Stimulated activated naive CD4-positive, alpha-beta T cell (primary cell): ENCODE results near the gene CEP57L1.

ENCODE experiments used
- DNase-seq, 6 experiments: peaks; one replicate each; lab custom pipeline; 2025; lab: John Stamatoyannopoulos, UW

CEP57L1 gene

DNA sequence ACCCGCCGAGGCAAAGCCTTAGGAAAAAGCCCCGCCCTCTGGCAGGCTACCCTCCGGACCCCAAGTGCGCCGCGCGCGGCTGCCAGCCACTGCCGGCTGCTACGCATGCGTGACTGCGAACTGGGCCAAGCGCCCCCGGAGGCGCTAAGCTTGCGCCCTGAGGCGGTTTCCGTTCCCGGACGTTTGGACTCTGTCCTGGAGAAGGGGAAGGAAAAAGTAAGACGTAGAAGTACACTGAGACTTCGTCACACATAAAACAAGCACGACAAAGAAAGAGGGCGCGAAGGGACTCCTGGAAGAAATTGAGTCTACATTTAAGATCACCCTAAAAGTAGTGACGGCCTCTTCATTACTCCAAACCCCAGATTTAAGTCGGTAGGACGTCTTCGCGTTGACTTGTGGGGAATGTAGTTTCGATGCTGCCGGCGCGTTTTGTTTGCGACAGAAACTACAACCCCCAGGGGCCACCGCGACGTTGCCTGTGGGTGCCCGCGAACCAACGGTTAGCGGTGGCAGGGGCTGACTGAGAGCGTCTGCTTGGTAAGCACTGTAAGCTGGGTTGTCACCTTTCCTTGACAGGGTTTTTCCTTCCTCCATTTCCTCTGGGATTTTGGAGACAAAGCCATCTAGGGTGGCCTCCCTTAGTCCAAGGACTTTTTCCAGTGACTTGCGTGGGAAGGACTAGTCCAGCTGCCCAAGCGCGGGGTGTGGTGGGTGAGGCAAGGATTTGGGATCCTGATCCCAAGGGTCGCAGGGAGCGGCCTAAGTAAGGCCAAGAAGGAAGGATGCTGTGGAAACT, at the start of gene CEP57L1:
CEP57L1 (plus strand) TSS at position 472 of the 799 bp plus-strand sequence. CDS start 49,715 bp downstream, outside the sequence.
- DNase-seq: peak; percentile 86 to 98 (median 93)

DNA sequence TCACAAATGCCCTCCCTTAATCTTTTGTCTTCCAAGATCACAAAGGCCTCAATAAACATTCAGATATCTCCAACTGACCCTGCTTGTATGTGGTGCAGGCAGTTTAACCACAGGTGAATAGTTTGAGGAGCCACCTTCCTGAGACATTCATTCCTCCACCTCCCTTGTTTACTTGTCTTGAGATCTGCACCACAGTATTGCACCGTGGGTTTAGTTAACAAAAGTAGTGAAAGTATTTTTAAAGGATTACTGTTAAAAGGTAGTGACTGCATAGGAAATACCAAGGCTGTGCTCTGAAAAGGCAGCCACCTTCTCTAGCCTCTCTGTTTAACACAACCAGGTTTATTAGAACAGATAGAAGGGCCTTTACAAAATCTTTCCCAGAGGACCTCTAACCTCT, 47.1 kb upstream of the CEP57L1 start:
- DNase-seq: no peak

DNA sequence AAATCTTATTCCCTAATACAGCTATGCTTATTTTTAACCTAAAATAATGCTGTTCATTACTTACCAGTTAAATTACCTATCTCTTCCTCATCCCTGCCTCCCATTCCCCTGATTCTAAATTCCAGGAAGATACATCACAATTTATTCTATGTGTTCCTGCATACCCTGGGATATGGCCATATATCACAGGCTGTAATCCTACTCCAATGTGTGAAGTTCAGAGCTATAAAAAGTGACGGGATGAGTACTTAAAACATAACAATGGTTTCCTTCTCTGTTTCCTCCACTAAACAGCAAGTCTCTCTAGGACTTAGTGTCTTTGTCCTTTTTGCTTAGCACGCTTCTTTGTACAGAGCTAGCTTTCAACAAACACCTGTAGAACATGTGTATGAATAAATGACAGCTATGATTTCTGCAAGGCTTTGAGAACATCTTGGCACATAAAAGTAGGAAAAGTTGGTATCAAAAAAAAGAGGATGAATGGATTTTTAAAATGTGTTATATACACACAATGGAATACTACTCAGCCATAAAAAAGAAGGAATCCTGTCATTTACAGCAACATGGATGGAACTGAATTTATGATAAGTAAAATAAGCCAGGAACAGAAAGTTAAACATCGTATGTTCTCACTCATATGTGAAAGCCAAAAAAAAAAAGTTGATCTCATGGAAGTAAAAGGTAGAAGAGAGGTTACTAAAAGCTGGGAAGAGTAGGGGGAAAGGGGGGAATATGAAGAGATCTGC, 46.5 kb upstream of the CEP57L1 start:
- no peak for DNase-seq

DNA sequence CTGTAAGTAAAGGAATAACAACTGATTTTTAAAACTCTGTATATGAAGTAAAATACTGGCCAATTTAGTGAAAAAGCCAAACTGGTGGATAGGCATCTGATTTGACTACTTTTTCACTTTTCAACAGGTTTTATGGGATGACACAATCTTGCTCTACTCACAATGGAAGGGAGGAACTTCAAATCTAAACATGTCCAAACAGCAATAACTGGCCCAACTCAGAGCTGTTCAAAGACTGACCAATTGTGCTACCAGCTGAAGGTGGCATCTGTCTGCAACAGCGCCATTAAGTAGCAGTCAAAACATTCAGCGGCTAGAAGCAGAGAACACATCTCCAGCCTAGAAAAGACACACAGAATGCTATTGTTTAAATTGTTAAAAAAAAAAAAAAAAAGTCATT, 45.3 kb upstream of the CEP57L1 start:
- DNase-seq: no peak

DNA sequence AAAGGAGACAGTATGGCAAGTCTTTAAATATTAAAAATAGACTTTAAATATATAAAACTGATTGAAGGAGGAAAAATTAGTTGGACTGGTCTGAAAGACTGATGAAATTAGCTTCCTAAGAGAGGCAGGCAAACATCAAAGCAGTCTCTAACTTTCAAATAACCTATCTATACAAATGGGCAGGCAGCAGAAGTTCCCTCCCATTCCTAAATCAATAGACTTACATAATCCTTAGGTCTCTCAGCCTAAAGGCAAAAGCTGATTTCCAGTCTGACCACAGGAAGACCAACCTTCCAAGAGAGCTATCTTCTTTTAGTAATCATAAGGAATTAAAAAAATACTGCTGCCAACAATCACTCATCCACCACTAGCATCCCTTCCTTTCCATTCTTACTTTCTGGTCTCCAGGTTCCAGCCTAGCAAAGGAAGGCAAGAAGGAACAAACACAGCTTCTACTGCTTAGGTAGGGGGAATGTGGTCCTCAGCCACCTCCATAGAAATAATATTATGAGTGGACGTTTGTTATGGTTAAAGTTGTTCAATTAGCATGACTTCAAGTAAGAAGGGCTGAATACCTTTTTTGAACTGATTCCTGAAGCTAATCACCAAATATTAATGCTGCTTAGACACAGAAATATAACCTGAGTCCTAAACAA, 44.7 kb upstream of the CEP57L1 start:
- DNase-seq: no peak

DNA sequence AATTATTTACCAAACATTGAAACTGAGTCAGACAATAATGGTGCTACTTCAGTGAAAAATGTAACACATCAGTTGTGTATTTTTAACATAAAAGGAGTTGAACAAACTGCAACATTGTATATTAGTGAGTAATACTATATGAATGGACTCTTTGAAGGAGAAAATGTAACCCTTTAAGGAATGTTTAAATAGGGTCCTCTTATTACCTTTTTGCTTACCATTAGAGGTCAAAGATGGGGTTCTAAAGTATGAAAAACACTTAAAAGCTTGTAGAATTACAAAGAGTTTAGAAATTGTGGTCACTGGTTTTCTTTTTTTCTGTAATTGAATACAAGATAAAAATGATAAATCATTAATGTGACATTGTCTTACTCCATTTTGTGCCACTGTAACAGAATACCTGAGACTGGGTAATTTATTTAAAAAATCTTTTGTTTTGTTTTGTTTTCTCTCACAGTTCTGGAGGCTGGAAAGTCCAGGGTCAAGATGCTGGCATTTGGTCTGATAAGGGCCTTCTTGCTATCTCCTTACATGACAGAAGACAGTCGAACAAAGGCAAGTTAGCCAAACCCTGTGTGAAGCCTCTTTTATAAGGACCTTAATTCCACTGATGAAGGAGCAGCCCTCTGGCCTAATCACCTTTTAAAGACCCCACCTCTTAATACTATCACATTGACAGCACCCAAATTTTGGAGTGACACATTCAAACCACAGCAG, 43.8 kb upstream of the CEP57L1 start:
- DNase-seq: no peak

DNA sequence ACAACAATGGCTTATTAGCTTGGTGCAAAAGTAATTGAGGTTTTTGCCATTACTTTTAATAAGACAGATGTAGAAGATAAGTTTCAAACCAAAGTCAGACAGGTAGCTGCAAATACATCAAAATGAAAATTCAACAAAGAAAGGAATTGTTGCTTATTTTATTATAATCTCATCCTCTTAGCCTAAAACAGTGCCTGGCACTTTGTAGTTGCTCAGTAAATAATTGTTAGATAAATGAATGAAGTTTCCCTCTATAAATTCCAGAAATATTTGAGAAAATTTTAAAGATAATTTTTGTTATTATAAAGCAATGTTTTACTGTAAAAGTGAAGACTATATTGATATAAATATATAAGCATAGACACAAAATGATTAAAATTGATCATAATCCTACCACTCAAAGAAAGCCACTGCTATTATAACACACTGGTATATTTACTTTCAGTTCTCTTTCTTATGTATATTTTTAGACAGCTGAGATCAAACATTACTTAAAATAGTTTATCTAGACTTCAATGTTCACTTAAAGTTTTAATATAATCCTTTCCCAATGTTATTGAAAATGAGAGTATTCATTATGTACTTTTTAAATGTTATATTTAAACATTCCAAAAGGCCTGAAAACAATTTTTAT, 43.2 kb upstream of the CEP57L1 start:
- DNase-seq: no peak

DNA sequence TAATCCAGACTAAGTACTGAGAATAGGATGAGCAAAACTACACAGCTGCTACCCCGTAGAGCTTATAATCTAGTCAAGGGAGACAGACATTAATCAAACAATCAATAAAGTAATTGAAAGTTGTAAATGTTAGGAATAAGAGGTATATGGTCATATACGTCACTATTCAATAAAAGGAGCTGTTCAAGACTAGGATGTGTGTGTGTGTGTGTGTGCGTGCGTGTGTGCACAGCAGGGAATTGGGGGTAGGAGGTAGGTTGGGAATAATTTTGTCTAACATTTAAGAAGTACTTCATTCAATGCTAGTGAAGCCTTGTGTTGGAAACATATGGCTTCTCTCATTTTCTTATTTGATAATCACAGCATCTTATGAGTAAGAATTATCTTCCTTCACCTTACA, 42.5 kb upstream of the CEP57L1 start:
- DNase-seq: no peak

DNA sequence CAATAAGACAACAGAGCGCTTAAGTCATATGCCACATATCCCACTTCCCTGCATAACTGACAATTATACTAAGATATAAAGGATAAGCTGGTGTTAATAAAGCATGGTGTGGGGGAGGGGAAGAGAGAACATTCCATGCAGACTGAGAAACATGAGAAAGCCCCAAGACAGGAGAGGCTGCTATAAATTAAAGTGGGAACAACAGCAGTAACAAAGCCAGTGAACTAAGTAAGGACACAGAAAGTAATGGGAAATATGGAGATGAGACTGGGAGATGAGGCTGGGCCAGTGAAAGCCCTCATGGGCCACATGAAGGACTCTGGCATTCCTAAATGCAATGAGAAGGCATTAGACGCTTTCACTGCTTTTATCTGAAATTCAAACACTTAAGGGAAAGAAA, 42.0 kb upstream of the CEP57L1 start:
- no peak for DNase-seq

DNA sequence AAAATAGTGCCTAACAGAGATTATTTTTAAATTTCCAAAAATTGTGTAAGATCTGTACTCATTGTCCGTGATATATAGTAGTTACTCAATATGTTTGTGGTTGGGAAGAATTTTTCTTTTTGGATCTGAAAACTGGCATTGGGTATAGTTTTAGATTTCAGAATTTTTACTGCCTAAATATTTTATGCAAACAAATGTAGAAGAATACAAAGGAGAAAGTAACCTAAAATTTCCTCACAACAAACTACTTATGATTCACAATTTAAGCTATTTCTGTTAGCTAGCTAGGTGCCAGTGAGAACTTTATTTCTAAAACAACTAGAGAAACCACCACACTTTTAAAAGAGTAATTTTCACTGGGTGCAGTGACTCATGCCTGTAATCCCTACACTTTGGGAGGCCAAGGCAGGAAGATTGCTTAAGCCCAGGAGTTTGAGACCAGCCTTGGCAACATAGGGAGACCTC, 39.5 kb upstream of the CEP57L1 start:
- DNase-seq: no peak

DNA sequence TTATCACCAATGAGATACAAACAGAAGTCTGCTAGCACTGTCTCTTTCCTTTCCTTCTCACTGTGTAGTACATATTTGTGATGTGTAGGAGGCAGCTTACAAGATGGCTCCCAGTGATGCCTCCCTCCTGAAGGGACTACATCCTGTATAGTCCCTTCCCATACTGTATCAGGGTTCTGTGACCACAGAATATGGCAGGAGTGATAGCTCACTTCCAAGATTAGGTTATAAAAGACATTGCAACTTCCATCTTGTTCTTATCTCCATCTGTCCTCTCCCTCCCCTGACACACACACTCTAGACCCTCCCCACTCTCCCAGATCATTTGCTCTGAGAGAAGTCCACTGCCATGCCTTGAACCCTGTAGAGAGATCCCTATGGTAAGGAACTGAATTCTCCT, 38.6 kb upstream of the CEP57L1 start:
- no peak for DNase-seq

DNA sequence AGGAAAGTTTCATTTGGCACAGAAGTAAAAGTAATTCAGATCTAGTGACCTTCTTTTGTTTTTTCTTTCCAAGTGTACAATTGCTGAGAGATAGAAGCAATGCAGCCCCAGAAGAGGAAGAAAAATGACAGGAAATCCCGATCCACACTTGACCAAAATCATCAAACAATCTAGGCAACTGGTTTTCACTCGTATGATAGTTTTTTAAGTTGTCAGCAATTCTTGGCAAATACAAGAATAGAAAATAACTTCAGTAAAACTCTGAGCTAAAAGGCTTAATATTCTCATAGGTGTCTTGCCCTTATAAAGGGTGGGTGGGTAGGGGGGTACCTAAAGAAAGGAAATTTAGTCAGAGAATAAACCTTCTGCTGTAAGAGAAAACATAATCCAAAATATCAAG, 36.7 kb upstream of the CEP57L1 start:
- DNase-seq: no peak

DNA sequence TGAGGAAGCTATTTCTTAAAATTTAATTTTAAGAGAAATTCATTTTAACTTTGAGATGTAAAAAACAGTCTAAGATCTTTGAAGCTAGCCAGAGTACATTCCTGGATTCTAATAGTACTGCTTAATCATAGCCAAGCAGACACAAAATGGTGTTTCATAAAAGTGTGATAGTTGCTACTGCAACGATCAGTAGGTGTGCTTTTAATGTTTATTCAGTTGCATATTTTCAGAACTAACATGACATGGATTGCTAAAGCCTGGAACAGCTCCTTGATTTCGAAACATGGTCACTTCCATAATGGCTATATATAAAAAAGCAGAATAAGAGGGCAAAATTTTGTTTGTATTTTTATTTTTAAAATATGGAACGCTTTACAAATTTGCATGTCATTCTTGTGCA, 36.2 kb upstream of the CEP57L1 start:
- DNase-seq: no peak

DNA sequence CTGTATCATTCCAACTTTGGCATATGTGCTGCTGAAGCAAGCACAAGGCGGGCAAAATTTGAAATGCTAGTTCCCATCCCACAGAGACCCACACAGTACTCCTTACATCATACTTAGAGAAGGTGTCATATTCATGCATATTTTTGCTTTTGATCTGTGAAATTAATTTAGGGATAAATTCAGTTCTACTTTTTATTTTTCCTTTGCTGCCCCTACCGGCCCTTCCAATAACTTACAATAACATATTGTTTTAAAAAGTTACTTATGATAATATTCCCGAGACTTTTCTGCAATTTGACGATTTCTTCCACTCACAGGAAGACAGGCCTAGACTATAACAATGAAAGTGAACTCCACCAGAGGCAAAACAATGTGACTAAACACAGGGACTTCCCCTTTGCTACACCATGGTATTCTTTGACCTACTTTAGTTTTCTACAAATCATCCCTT, 35.7 kb upstream of the CEP57L1 start:
- peak in 3 of 6 experiments; percentile 40 to 51 (median 44) for DNase-seq

DNA sequence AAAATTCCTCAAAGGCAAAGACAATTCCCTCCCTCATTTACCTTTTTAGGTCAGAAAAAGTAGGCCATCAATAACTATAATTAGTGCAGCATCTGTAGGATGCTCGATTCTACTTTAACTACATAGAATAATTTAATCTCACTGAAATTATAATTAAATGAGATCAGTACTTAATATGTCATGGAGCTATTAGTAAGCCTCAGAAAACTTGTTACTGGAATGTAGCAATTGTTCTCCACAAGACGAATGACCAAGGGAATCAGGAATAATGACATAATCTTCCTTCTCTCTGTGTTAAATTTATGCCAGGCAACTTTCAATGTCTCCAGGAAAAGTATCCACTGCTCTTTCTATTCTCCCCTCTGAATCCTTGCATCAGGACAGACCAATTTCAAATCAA, 34.7 kb upstream of the CEP57L1 start:
- DNase-seq: no peak

DNA sequence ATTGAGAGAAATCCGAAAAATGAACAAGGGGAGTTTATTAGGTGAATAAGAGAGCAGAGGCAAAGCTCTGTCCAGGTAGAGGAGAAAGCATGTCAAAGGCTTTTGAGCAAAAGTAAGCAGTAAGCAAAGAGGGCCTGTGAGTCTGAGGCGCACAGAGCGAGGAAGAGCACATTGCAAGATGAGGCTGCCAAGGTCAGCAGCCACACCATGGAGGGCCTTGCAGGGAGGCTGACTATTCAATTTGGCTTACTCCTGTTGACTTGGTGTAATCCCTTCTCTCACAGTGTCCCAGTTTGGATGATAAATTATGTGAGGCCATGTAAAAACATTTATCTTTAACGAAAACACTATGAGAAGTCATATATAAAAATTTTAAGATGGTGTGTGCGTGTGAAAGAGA, 33.1 kb upstream of the CEP57L1 start:
- no peak for DNase-seq

DNA sequence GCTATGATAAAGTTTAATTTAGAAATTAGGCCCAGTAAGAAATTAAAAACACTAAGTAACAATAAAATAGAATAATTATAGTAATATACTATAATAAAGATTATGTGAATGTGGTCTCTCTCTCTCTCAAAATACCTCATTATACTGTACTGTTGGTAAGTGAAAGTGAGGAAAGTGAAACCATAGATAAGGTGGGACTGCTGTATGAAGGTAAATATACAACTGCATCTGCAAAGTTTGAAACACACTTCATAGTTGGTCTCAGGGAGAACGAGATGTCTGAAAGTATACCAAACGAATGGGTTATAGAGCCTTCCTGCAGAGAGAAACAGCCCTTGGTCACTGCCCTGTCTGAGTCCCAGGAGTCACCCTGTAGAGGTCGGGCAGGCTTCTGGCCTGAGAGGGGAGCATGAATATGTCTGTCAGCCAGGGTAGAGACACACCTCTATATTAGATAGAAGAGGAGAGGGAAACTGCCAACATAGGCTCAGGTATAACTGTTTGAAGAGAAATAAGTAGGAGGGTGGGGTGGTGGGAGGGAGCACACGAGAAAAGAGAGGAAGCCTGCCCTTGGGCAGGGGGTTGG, 32.4 kb upstream of the CEP57L1 start:
- DNase-seq: no peak

DNA sequence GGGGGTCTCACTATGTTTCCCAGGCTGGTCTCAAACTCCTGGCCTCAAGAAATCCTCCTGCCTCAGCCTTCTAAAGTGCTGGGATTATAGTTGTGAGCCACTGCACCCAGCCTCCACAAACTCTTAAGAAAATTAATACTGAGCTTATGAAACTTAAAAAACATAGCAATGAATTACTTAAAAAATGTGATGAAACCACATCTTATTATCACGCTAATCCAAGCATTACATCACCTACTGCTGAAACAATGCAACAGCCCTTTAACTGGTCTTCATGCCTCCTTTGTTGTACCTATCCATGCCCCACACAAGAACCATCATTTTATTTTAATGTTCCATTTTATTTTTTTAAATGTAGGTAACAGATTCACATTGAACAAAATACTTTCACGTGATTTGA, 25.6 kb upstream of the CEP57L1 start:
- DNase-seq: no peak

DNA sequence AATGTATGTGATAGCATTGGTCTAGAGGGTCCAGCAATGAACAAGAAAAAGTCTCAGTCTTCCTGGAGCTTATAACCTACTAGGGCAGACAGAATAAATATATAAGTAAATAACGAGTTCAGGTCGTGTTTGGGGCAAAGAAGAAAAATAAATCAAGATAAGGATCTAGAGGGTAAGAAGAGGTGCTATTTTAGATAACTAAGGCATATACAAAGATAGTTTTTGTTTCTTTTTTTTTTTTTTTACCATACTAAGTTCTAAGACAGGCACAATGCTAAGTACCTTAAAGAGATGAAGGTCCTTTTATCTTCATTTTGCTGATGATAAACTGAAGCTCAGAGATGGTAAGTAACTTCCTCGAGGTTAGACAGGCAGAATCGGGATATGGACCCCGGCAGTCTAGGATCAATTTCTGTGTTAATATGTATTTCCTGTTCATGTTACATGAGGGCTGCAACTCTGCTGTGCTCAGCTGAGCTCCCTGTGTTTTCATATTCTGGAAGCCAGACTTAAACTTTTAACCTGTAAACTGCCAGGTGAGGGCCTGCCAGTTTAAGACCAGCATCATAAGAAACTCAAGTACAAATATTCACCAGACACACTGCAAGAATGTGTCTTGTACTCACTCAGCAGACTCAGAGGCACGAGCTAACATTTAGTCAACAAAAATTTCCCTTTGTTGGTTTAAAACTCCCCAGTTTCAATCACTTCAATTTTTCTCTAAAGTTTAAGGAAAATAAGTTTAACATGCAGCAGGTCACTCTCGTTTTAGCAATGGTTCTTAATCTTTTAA, 24.0 kb upstream of the CEP57L1 start:
- DNase-seq: peak in 1 of 6 experiments; percentile 13
